HEK293 (cell line): ENCODE results near the gene TTC7B.

Experiments
- CTCF ChIA-PET: fragments of 350-600 bp; formaldehyde crosslinking; extraction: SDS; loops from one replicate; lab custom pipeline; 2021; ENCODE audit warnings: antibody characterized with exemption; lab: Yijun Ruan, JAX
- POLR2A ChIA-PET: fragments of 300-600 bp; formaldehyde crosslinking; extraction: SDS; loops from one replicate; lab custom pipeline; 2020; ENCODE audit warnings: antibody characterized with exemption, inconsistent platforms; lab: Yijun Ruan, JAX
- H3K27ac ChIP-seq: fragments of 200-500 bp; sonication (Bioruptor generic); 2 replicates; pipeline ENCODE4 v1.5.1; 2014; ENCODE audit warnings: low read depth, low read length, control low read depth, inconsistent platforms; ENCODE audit errors: extremely low read depth
- H3K36me3 ChIP-seq, 2 experiments: fragments of 200-500 bp in 1 of 2; sonication (Bioruptor generic) in 1 of 2; 1 replicate in 1 of 2; 2 replicates in 1 of 2; pipeline ENCODE4 v1.5.1; 2014 to 2017; ENCODE audit warnings: inconsistent platforms in 2 of 2, low read length in 2 of 2; ENCODE audit not compliant: control insufficient read depth in 2 of 2, insufficient read depth in 1 of 2
- H3K4me1 ChIP-seq: fragments of 200-500 bp; sonication (Bioruptor generic); 2 replicates; pipeline ENCODE4 v1.5.1; 2014; ENCODE audit warnings: mild to moderate bottlenecking, low read length, inconsistent platforms; ENCODE audit not compliant: control insufficient read depth, insufficient read depth
- H3K4me3 ChIP-seq: 2 replicates; pipeline ENCODE4 v1.5.1; 2011; ENCODE audit warnings: low read depth, mild to moderate bottlenecking, control low read depth, low read length, moderate library complexity
- H3K9me3 ChIP-seq: fragments of 200-500 bp; sonication (Bioruptor generic); 2 replicates; pipeline ENCODE4 v1.5.1; 2014; ENCODE audit warnings: low read depth, low read length, inconsistent platforms; ENCODE audit not compliant: control insufficient read depth, insufficient read depth
- EGR2 ChIP-seq: fragments of 450-650 bp; formaldehyde crosslinking; IDR thresholded peaks from 2 replicates; pipeline ENCODE4 v1.5.1; 2016; ENCODE audit warnings: low read depth, missing biosample characterization, missing genetic modification characterization
- GLIS2 ChIP-seq: fragments of 450-650 bp; formaldehyde crosslinking; IDR thresholded peaks from 2 replicates; pipeline ENCODE4 v1.5.1; 2016; ENCODE audit warnings: missing biosample characterization, missing genetic modification characterization
- YY1 ChIP-seq: fragments of 450-650 bp; formaldehyde crosslinking; IDR thresholded peaks from 2 replicates; pipeline ENCODE4 v1.5.1; 2018; ENCODE audit warnings: missing biosample characterization, missing genetic modification characterization
- ZBTB7A ChIP-seq: fragments of 450-650 bp; formaldehyde crosslinking; IDR thresholded peaks from 2 replicates; pipeline ENCODE4 v1.5.1; 2016; ENCODE audit warnings: low read depth, missing biosample characterization, missing genetic modification characterization
- ZFHX2 ChIP-seq: fragments of 450-650 bp; formaldehyde crosslinking; conservative IDR thresholded peaks from 2 replicates; pipeline ENCODE4 v1.5.1; 2016; ENCODE audit warnings: missing biosample characterization, missing genetic modification characterization
- ZNF138 ChIP-seq: fragments of 450-650 bp; formaldehyde crosslinking; IDR thresholded peaks from 2 replicates; pipeline ENCODE4 v1.5.1; 2016; ENCODE audit warnings: missing biosample characterization, missing genetic modification characterization, borderline replicate concordance
- ZNF214 ChIP-seq: fragments of 450-650 bp; formaldehyde crosslinking; IDR thresholded peaks from 2 replicates; pipeline ENCODE4 v1.5.1; 2017; ENCODE audit warnings: missing biosample characterization, mild to moderate bottlenecking, missing genetic modification characterization, borderline replicate concordance
- ZNF239 ChIP-seq: fragments of 450-650 bp; formaldehyde crosslinking; IDR thresholded peaks from 2 replicates; pipeline ENCODE4 v1.5.1; 2016; ENCODE audit warnings: missing biosample characterization, missing genetic modification characterization
- ZNF341 ChIP-seq: fragments of 450-650 bp; formaldehyde crosslinking; IDR thresholded peaks from 2 replicates; pipeline ENCODE4; 2016; ENCODE audit warnings: low read depth, missing biosample characterization, missing genetic modification characterization
- ZNF394 ChIP-seq: fragments of 450-650 bp; formaldehyde crosslinking; IDR thresholded peaks from 2 replicates; pipeline ENCODE4 v1.5.1; 2016; ENCODE audit warnings: missing biosample characterization, missing genetic modification characterization, mild to moderate bottlenecking, moderate library complexity, borderline replicate concordance
- ZNF560 ChIP-seq: fragments of 450-650 bp; formaldehyde crosslinking; IDR thresholded peaks from 2 replicates; pipeline ENCODE4 v1.5.1; 2017; ENCODE audit warnings: missing biosample characterization, missing genetic modification characterization, borderline replicate concordance
- ZNF843 ChIP-seq: fragments of 450-650 bp; formaldehyde crosslinking; IDR thresholded peaks from 2 replicates; pipeline ENCODE4 v1.5.1; 2016; ENCODE audit warnings: missing biosample characterization, missing genetic modification characterization
- TF ChIP-seq, protein P1 (sequence below): fragments of 450-650 bp; formaldehyde crosslinking; IDR thresholded peaks from 2 replicates; pipeline ENCODE4 v1.5.1; 2016; ENCODE audit warnings: missing biosample characterization, missing genetic modification characterization
- TF ChIP-seq, protein P2 (sequence below): IDR thresholded peaks from 2 replicates; pipeline ENCODE4 v1.6.1; 2011; ENCODE audit warnings: mild to moderate bottlenecking, low read depth, low read length, borderline replicate concordance

The TTC7B gene

GRCh38 chr14:90534838-90535555 is 281.2 kb downstream of the TTC7B start (continued):
- no peak for TF ChIP-seq ZNF138 (tag by site-specific recombination)

GRCh38 chr14:90534091-90534837 is 282.0 kb downstream of the TTC7B start:
- H3K4me1 ChIP-seq = no peaks in the 10 kb centered on the region
- TF ChIP-seq ZNF341 (tag by site-specific recombination) (peak; percentile 52), ZNF239 (tag by site-specific recombination) (no peak), EGR2 (tag by site-specific recombination) (peak; percentile 42; the same call in 1 of the 2 replicates), ZNF394 (no peak), YY1 (no peak), ZNF843 (tag by site-specific recombination) (no peak), ZFHX2 (tag by site-specific recombination) (peak; percentile 52), ZBTB7A (no peak), ZNF214 (tag by site-specific recombination) (no peak)
- TF ChIP-seq, protein P1, sequence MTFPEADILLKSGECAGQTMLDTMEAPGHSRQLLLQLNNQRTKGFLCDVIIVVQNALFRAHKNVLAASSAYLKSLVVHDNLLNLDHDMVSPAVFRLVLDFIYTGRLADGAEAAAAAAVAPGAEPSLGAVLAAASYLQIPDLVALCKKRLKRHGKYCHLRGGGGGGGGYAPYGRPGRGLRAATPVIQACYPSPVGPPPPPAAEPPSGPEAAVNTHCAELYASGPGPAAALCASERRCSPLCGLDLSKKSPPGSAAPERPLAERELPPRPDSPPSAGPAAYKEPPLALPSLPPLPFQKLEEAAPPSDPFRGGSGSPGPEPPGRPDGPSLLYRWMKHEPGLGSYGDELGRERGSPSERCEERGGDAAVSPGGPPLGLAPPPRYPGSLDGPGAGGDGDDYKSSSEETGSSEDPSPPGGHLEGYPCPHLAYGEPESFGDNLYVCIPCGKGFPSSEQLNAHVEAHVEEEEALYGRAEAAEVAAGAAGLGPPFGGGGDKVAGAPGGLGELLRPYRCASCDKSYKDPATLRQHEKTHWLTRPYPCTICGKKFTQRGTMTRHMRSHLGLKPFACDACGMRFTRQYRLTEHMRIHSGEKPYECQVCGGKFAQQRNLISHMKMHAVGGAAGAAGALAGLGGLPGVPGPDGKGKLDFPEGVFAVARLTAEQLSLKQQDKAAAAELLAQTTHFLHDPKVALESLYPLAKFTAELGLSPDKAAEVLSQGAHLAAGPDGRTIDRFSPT (tag by site-specific recombination) = no peak
- TF ChIP-seq, protein P2, sequence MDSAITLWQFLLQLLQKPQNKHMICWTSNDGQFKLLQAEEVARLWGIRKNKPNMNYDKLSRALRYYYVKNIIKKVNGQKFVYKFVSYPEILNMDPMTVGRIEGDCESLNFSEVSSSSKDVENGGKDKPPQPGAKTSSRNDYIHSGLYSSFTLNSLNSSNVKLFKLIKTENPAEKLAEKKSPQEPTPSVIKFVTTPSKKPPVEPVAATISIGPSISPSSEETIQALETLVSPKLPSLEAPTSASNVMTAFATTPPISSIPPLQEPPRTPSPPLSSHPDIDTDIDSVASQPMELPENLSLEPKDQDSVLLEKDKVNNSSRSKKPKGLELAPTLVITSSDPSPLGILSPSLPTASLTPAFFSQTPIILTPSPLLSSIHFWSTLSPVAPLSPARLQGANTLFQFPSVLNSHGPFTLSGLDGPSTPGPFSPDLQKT = no peak
- POLR2A ChIA-PET = no interaction called here
- no peak overlapping the region for H3K27ac ChIP-seq
- CTCF ChIA-PET = interaction anchor here (0.7 kb wide), 1 partner anchor 113 kb away, joined by 3 read pairs; no protein-coding TSS in a partner anchor
- no peaks in the 10 kb centered on the region for H3K9me3 ChIP-seq
- no peak overlapping the region for H3K4me3 ChIP-seq
- H3K36me3 ChIP-seq = no peaks in the 10 kb centered on the region

- ChIA-PET POLR2A (no interaction called here), CTCF (interaction anchor here (0.7 kb wide), 1 partner anchor 114 kb away, joined by 3 read pairs; no protein-coding TSS in a partner anchor)
- TF ChIP-seq ZNF560 (tag by site-specific recombination) (no peak), GLIS2 (tag by site-specific recombination) (0 out of 2 replicates have a peak, but pooled peaks have one; percentile 32)
- H3K4me1 ChIP-seq = no peaks in the 10 kb centered on the region
- H3K4me3 ChIP-seq = no peak overlapping the region
- no peaks in the 10 kb centered on the region for H3K36me3 ChIP-seq
- no peak overlapping the region for H3K27ac ChIP-seq
- no peaks in the 10 kb centered on the region for H3K9me3 ChIP-seq
These were observed 282.6 kb downstream of the TTC7B start for GRCh38 chr14:90533591-90534021.
